Stimulated activated naive B cell treated with anti-CD40 and anti-IgM and Interleukin-4, amounts not matched to agents 10 μg/mL and 1 μg/mL and 100 μg/mL, for 72 hours (primary cell): ENCODE measurements around the gene PTPRT.

Source experiments
- ATAC-seq, 2 donors: fragments of 150-1000 bp; cut with Tn5 transposase; replicated peaks; 2 replicates each; pipeline ENCODE4 v1.10.0; 2021; ENCODE audit warnings: moderate library complexity in 1 of 2
- DNase-seq: peaks from one replicate; pipeline ENCODE4 v3.0.0; 2021
- H3K27ac Mint-ChIP-seq: one replicate; pipeline ENCODE4 v1.8.0; 2022; ENCODE audit warnings: mild to moderate bottlenecking, mixed read lengths
- H3K27me3 Mint-ChIP-seq, 2 donors: one replicate each; pipeline ENCODE4 v1.8.0; 2022; ENCODE audit warnings: mixed read lengths in 2 of 2
- H3K36me3 Mint-ChIP-seq, 2 donors: one replicate each; pipeline ENCODE4 v1.8.0; 2022; ENCODE audit warnings: mixed read lengths in 2 of 2, mild to moderate bottlenecking in 1 of 2
- H3K4me1 Mint-ChIP-seq, 2 donors: one replicate each; pipeline ENCODE4 v1.8.0; 2022; ENCODE audit warnings: mixed read lengths in 2 of 2, mild to moderate bottlenecking in 1 of 2
- H3K4me3 Mint-ChIP-seq, 2 donors: one replicate each; pipeline ENCODE4 v1.8.0; 2022; ENCODE audit warnings: mild to moderate bottlenecking in 2 of 2, mixed read lengths in 2 of 2, moderate library complexity in 1 of 2
- H3K9me3 Mint-ChIP-seq, 2 donors: one replicate each; pipeline ENCODE4 v1.8.0; 2022; ENCODE audit warnings: mixed read lengths in 2 of 2, mild to moderate bottlenecking in 1 of 2

PTPRT gene

GRCh38 chr20:42099101-42099500 lies 1090.6 kb downstream of the PTPRT start:
- no peak for ATAC-seq
- peaks cover 0 to 8% of the 10 kb centered on the region in 2 donors for H3K27me3 Mint-ChIP-seq

GRCh38 chr20:42098418-42098817 lies 1091.3 kb downstream of the PTPRT start:
- peaks cover 0 to 8% of the 10 kb centered on the region in 2 donors for H3K27me3 Mint-ChIP-seq
- H3K27ac Mint-ChIP-seq, result no peak overlapping the region
- H3K4me3 Mint-ChIP-seq, result no peak overlapping the region

More at GRCh38 chr20:42099101-42099500, 1090.6 kb downstream of the PTPRT start:
- DNase-seq, result no peak
- Mint-ChIP-seq H3K4me3 (no peak overlapping the region), H3K4me1 (no peaks in the 10 kb centered on the region), H3K27ac (no peak overlapping the region), H3K9me3 (no peaks in the 10 kb centered on the region), H3K36me3 (no peaks in the 10 kb centered on the region)

GRCh38 chr20:42097741-42098140 lies 1092.0 kb downstream of the PTPRT start:
- no peak for ATAC-seq
- Mint-ChIP-seq H3K4me1 (no peaks in the 10 kb centered on the region), H3K27me3 (peaks cover 0 to 8% of the 10 kb centered on the region in 2 donors), H3K9me3 (no peaks in the 10 kb centered on the region), H3K27ac (no peak overlapping the region), H3K36me3 (no peaks in the 10 kb centered on the region), H3K4me3 (no peak overlapping the region)
- DNase-seq, result no peak

More at GRCh38 chr20:42098418-42098817, 1091.3 kb downstream of the PTPRT start:
- DNase-seq, result no peak
- Mint-ChIP-seq H3K36me3 (no peaks in the 10 kb centered on the region), H3K9me3 (no peaks in the 10 kb centered on the region), H3K4me1 (no peaks in the 10 kb centered on the region)
- ATAC-seq, result no peak

- no peaks in the 10 kb centered on the region for H3K36me3 Mint-ChIP-seq
- no peaks in the 10 kb centered on the region for H3K4me1 Mint-ChIP-seq
- DNase-seq (no peak), ATAC-seq (no peak)
- H3K27me3 Mint-ChIP-seq, result peaks cover 0 to 8% of the 10 kb centered on the region in 2 donors
- H3K27ac Mint-ChIP-seq, result no peak overlapping the region
- no peaks in the 10 kb centered on the region for H3K9me3 Mint-ChIP-seq
- H3K4me3 Mint-ChIP-seq, result no peak overlapping the region
Observed at GRCh38 chr20:42095221-42095620, 1094.5 kb downstream of the PTPRT start.

- Mint-ChIP-seq H3K27ac (no peak overlapping the region), H3K36me3 (no peaks in the 10 kb centered on the region), H3K4me1 (no peaks in the 10 kb centered on the region), H3K27me3 (peaks cover 0 to 8% of the 10 kb centered on the region in 2 donors), H3K9me3 (no peaks in the 10 kb centered on the region), H3K4me3 (no peak overlapping the region)
- no peak for DNase-seq
- ATAC-seq, result no peak
Observed at GRCh38 chr20:42093542-42094440, 1095.9 kb downstream of the PTPRT start.

GRCh38 chr20:42093041-42093440 lies 1096.7 kb downstream of the PTPRT start:
- no peaks in the 10 kb centered on the region for H3K4me1 Mint-ChIP-seq
- no peaks in the 10 kb centered on the region for H3K9me3 Mint-ChIP-seq
- DNase-seq (no peak), ATAC-seq (no peak)
- no peak overlapping the region for H3K27ac Mint-ChIP-seq
- H3K36me3 Mint-ChIP-seq, result no peaks in the 10 kb centered on the region
- H3K27me3 Mint-ChIP-seq, result peaks cover 0 to 8% of the 10 kb centered on the region in 2 donors
- no peak overlapping the region for H3K4me3 Mint-ChIP-seq

GRCh38 chr20:42085366-42085765 lies 1104.3 kb downstream of the PTPRT start:
- no peak for DNase-seq
- peaks cover 1 to 5% of the 10 kb centered on the region in 2 donors for H3K9me3 Mint-ChIP-seq
- H3K36me3 Mint-ChIP-seq, result no peaks in the 10 kb centered on the region
- ATAC-seq, result no peak
- H3K4me3 Mint-ChIP-seq, result no peak overlapping the region
- no peaks in the 10 kb centered on the region for H3K4me1 Mint-ChIP-seq
- no peak overlapping the region for H3K27ac Mint-ChIP-seq
- H3K27me3 Mint-ChIP-seq, result no peaks in the 10 kb centered on the region

- Mint-ChIP-seq H3K27me3 (no peaks in the 10 kb centered on the region), H3K36me3 (no peaks in the 10 kb centered on the region), H3K4me3 (no peak overlapping the region), H3K27ac (no peak overlapping the region), H3K4me1 (no peaks in the 10 kb centered on the region), H3K9me3 (peaks cover 1 to 5% of the 10 kb centered on the region in 2 donors)
- DNase-seq (no peak), ATAC-seq (no peak)
Observed at GRCh38 chr20:42083280-42083679, 1106.4 kb downstream of the PTPRT start.

GRCh38 chr20:42082611-42083010 lies 1107.1 kb downstream of the PTPRT start:
- DNase-seq, result no peak
- Mint-ChIP-seq H3K4me1 (no peaks in the 10 kb centered on the region), H3K4me3 (no peak overlapping the region), H3K27ac (no peak overlapping the region), H3K27me3 (no peaks in the 10 kb centered on the region), H3K36me3 (no peaks in the 10 kb centered on the region), H3K9me3 (peaks cover 1 to 5% of the 10 kb centered on the region in 2 donors)
- ATAC-seq, result no peak

GRCh38 chr20:42080956-42081355 lies 1108.8 kb downstream of the PTPRT start:
- Mint-ChIP-seq H3K36me3 (no peaks in the 10 kb centered on the region), H3K4me3 (no peak overlapping the region), H3K27me3 (no peaks in the 10 kb centered on the region), H3K27ac (no peak overlapping the region), H3K9me3 (peaks cover 0 to 5% of the 10 kb centered on the region in 2 donors), H3K4me1 (no peaks in the 10 kb centered on the region)
- no peak for ATAC-seq
- no peak for DNase-seq

GRCh38 chr20:42074944-42075343 lies 1114.8 kb downstream of the PTPRT start:
- no peaks in the 10 kb centered on the region for H3K27me3 Mint-ChIP-seq
- no peak overlapping the region for H3K27ac Mint-ChIP-seq
- ATAC-seq (no peak), DNase-seq (no peak)
- no peak overlapping the region for H3K4me3 Mint-ChIP-seq
- H3K9me3 Mint-ChIP-seq, result no peaks in the 10 kb centered on the region
- no peaks in the 10 kb centered on the region for H3K4me1 Mint-ChIP-seq
- H3K36me3 Mint-ChIP-seq, result no peaks in the 10 kb centered on the region

- no peaks in the 10 kb centered on the region for H3K4me1 Mint-ChIP-seq
- no peak overlapping the region for H3K4me3 Mint-ChIP-seq
- no peak overlapping the region for H3K27ac Mint-ChIP-seq
- no peaks in the 10 kb centered on the region for H3K36me3 Mint-ChIP-seq
- H3K9me3 Mint-ChIP-seq, result no peaks in the 10 kb centered on the region
- ATAC-seq (no peak), DNase-seq (no peak)
- no peaks in the 10 kb centered on the region for H3K27me3 Mint-ChIP-seq
Observed at GRCh38 chr20:42067596-42067995, 1122.1 kb downstream of the PTPRT start.

GRCh38 chr20:42067174-42067573 lies 1122.5 kb downstream of the PTPRT start:
- DNase-seq (no peak), ATAC-seq (no peak)
- H3K36me3 Mint-ChIP-seq, result no peaks in the 10 kb centered on the region
- no peaks in the 10 kb centered on the region for H3K27me3 Mint-ChIP-seq
- no peaks in the 10 kb centered on the region for H3K9me3 Mint-ChIP-seq
- no peak overlapping the region for H3K4me3 Mint-ChIP-seq
- H3K27ac Mint-ChIP-seq, result no peak overlapping the region
- no peaks in the 10 kb centered on the region for H3K4me1 Mint-ChIP-seq

GRCh38 chr20:42063141-42063540 lies 1126.6 kb downstream of the PTPRT start:
- H3K27ac Mint-ChIP-seq, result no peak overlapping the region
- no peak for ATAC-seq
- H3K4me1 Mint-ChIP-seq, result no peaks in the 10 kb centered on the region
- no peaks in the 10 kb centered on the region for H3K27me3 Mint-ChIP-seq
- H3K36me3 Mint-ChIP-seq, result no peaks in the 10 kb centered on the region
- no peak overlapping the region for H3K4me3 Mint-ChIP-seq
- DNase-seq, result no peak
- peaks cover 0 to 4% of the 10 kb centered on the region in 2 donors for H3K9me3 Mint-ChIP-seq

GRCh38 chr20:42053350-42053749 lies 1136.4 kb downstream of the PTPRT start:
- ATAC-seq, result no peak
- Mint-ChIP-seq H3K4me3 (no peak overlapping the region), H3K9me3 (peaks cover 0 to 4% of the 10 kb centered on the region in 2 donors), H3K27ac (no peak overlapping the region), H3K27me3 (no peaks in the 10 kb centered on the region), H3K4me1 (no peaks in the 10 kb centered on the region), H3K36me3 (no peaks in the 10 kb centered on the region)
- no peak for DNase-seq
